PFSK-1 (cell line): ENCODE data around the gene ZBTB1.

Experiments
- FOXP2 ChIP-seq: optimal IDR thresholded peaks from 2 replicates; pipeline ENCODE3; 2011; ENCODE audit warnings: borderline replicate concordance, control low read depth, inconsistent platforms; ENCODE audit not compliant: insufficient read depth; ENCODE audit errors: extremely low read length, extremely low read depth
- POLR2AphosphoS5 ChIP-seq: IDR thresholded peaks from 2 replicates; pipeline ENCODE4 v1.6.1; 2012; ENCODE audit warnings: low read depth, mild to moderate bottlenecking, control low read depth, low read length, moderate library complexity
- REST ChIP-seq, 2 experiments: IDR thresholded peaks; 2 replicates each; pipeline versions ENCODE4 v1.6.1 to v1.8.0; 2011 to 2012; ENCODE audit warnings: low read depth in 2 of 2, low read length in 2 of 2, control low read depth in 1 of 2, inconsistent platforms in 1 of 2, mild to moderate bottlenecking in 1 of 2, moderate library complexity in 1 of 2; ENCODE audit not compliant: insufficient read depth in 1 of 2
- SIN3A ChIP-seq: IDR thresholded peaks from 2 replicates; pipeline ENCODE4 v1.6.1; 2012; ENCODE audit warnings: mild to moderate bottlenecking, low read length, moderate library complexity, borderline replicate concordance; ENCODE audit not compliant: insufficient read depth
- TAF1 ChIP-seq: IDR thresholded peaks from 2 replicates; pipeline ENCODE4 v1.6.1; 2012; ENCODE audit warnings: low read length, control low read depth, borderline replicate concordance; ENCODE audit not compliant: insufficient read depth

The ZBTB1 gene

GRCh38 chr14:64566651-64567122 lies 62.1 kb downstream of the ZBTB1 start:
- no peak for TF ChIP-seq POLR2AphosphoS5
- TF ChIP-seq REST (IDR thresholded peaks at IDR 0.05; ENCODE audit: insufficient read depth in 1 of 2, low read depth in 2 of 2, low read length in 2 of 2) = no peak
- TF ChIP-seq SIN3A = no peak
- TF ChIP-seq TAF1 = no peak
- TF ChIP-seq FOXP2 = no peak

GRCh38 chr14:64569138-64569631 lies 64.6 kb downstream of the ZBTB1 start:
- no peak for TF ChIP-seq REST (IDR thresholded peaks at IDR 0.05; ENCODE audit: insufficient read depth in 1 of 2, low read depth in 2 of 2, low read length in 2 of 2)
- TF ChIP-seq POLR2AphosphoS5 = no peak
- TF ChIP-seq TAF1 = no peak
- TF ChIP-seq FOXP2 = no peak
- TF ChIP-seq SIN3A = no peak

GRCh38 chr14:64572386-64573104 lies 68.0 kb downstream of the ZBTB1 start:
- TF ChIP-seq REST (IDR thresholded peaks at IDR 0.05; ENCODE audit: insufficient read depth in 1 of 2, low read depth in 2 of 2, low read length in 2 of 2) = no peak
- no peak for TF ChIP-seq SIN3A
- no peak for TF ChIP-seq TAF1
- no peak for TF ChIP-seq POLR2AphosphoS5
- no peak for TF ChIP-seq FOXP2

GRCh38 chr14:64573109-64573508 lies 68.5 kb downstream of the ZBTB1 start:
- TF ChIP-seq FOXP2 (no peak), REST (IDR thresholded peaks at IDR 0.05; ENCODE audit: insufficient read depth in 1 of 2, low read depth in 2 of 2, low read length in 2 of 2) (no peak), POLR2AphosphoS5 (no peak), SIN3A (no peak), TAF1 (no peak)
